Breast epithelium (tissue), 4 donors: ENCODE measurements around the gene ODAD2. TPM values are rescaled to one million over a fixed set of nuclear protein-coding genes. Genes with fewer than 3 reads are reported as not detected.

Experiments
- DNase-seq, 2 donors: peaks; one replicate each; pipeline ENCODE4 v3.0.0-alpha.2; 2019; ENCODE audit warnings: low spot score in 2 of 2
- H3K27ac ChIP-seq, 2 donors: fragments of 200-600 bp; sonication (generic) in 1 of 2; one replicate each; pipeline ENCODE4 v1.5.1; 2016 to 2019; ENCODE audit warnings: mild to moderate bottlenecking in 1 of 2
- H3K27me3 ChIP-seq, 2 donors: fragments of 200-600 bp; sonication (generic) in 1 of 2; one replicate each; pipeline versions ENCODE4 v1.5.1 to v1.6.0; 2017 to 2019; ENCODE audit warnings: control low read depth in 1 of 2, mild to moderate bottlenecking in 1 of 2
- H3K36me3 ChIP-seq: fragments of 200-600 bp; one replicate; pipeline ENCODE4 v1.5.1; 2019
- H3K4me1 ChIP-seq, 2 donors: fragments of 200-600 bp; sonication (generic); one replicate each; pipeline ENCODE4 v1.5.1; 2016 to 2019; ENCODE audit warnings: control low read depth in 1 of 2
- H3K4me3 ChIP-seq, 3 donors: fragments of 200-600 bp; sonication (generic); 1 replicate in 2 of 3; 2 replicates in 1 of 3; pipeline ENCODE4 v1.5.1; 2016 to 2019; ENCODE audit warnings: mild to moderate bottlenecking in 3 of 3, moderate library complexity in 2 of 3
- H3K9me3 ChIP-seq, 2 donors: fragments of 200-600 bp; sonication (generic) in 1 of 2; one replicate each; pipeline ENCODE4 v1.5.1; 2016 to 2019; ENCODE audit warnings: control low read depth in 1 of 2
- CTCF ChIP-seq, 3 donors: fragments of 450-650 bp; IDR thresholded peaks; one replicate each; pipeline ENCODE4 v1.5.1; 2016 to 2017; ENCODE audit warnings: antibody characterized with exemption in 3 of 3, mild to moderate bottlenecking in 3 of 3, moderate library complexity in 3 of 3
- POLR2A ChIP-seq: fragments of 450-650 bp; IDR thresholded peaks from one replicate; pipeline ENCODE4 v1.6.1; 2016; ENCODE audit warnings: antibody characterized with exemption, mild to moderate bottlenecking, moderate library complexity
- POLR2AphosphoS5 ChIP-seq, 3 donors: sonication (generic); formaldehyde crosslinking; IDR thresholded peaks; one replicate each; pipeline ENCODE4 v1.6.1; 2017; ENCODE audit warnings: antibody characterized with exemption in 3 of 3
- intact Hi-C: fragments of 100-400 bp; cut with DNase I; formaldehyde crosslinking; loops from one replicate; pipeline ENCODE4 v1.15.1; 2023; ENCODE audit warnings: low total_unique reads
- total RNA-seq, 3 donors: library from RNA; depleted of rRNA; stranded (reverse); fragments of >200 nt; gene quantifications; one replicate each; pipeline ENCODE4 v1.1.0, GENCODE V29; 2016

ODAD2 gene
- total RNA-seq, 3 donors from 2014 or later: 0.29 to 0.33 TPM; not detected in 1

GRCh38 chr10:27799046-27799445 is 199.8 kb downstream of the ODAD2 start:
- intact Hi-C loops: no loop called here
- Histone ChIP-seq H3K4me1 (no peaks in the 10 kb centered on the region), H3K27ac (no peak overlapping the region), H3K27me3 (peaks cover 0 to 4% of the 10 kb centered on the region in 2 donors), H3K36me3 (no peaks in the 10 kb centered on the region), H3K9me3 (no peaks in the 10 kb centered on the region), H3K4me3 (no peak overlapping the region)
- TF ChIP-seq POLR2AphosphoS5 (IDR thresholded peaks at IDR 0.05): no peak
- TF ChIP-seq POLR2A: no peak
- TF ChIP-seq CTCF (IDR thresholded peaks at IDR 0.05): no peak
- no peak for DNase-seq

- no peaks in the 10 kb centered on the region for H3K36me3 ChIP-seq
- H3K27ac ChIP-seq: no peak overlapping the region
- TF ChIP-seq CTCF (IDR thresholded peaks at IDR 0.05): no peak
- no peaks in the 10 kb centered on the region for H3K9me3 ChIP-seq
- H3K4me3 ChIP-seq: no peak overlapping the region
- DNase-seq: no peak
- intact Hi-C loops: no loop called here
- no peaks in the 10 kb centered on the region for H3K4me1 ChIP-seq
- H3K27me3 ChIP-seq: no peaks in the 10 kb centered on the region
These were observed 204.7 kb downstream of the ODAD2 start for GRCh38 chr10:27794157-27794556.

- Histone ChIP-seq H3K27ac (no peak overlapping the region), H3K27me3 (no peaks in the 10 kb centered on the region), H3K4me1 (no peaks in the 10 kb centered on the region), H3K9me3 (no peaks in the 10 kb centered on the region), H3K36me3 (no peaks in the 10 kb centered on the region), H3K4me3 (no peak overlapping the region)
- intact Hi-C loops: no loop called here
- DNase-seq: no peak
- TF ChIP-seq CTCF (IDR thresholded peaks at IDR 0.05) (no peak), POLR2A (no peak), POLR2AphosphoS5 (IDR thresholded peaks at IDR 0.05) (no peak)
These were observed 206.7 kb downstream of the ODAD2 start for GRCh38 chr10:27792216-27792615.

- H3K9me3 ChIP-seq: peaks cover 6% of the 10 kb centered on the region in 2 donors
- H3K4me3 ChIP-seq: no peak overlapping the region
- H3K27me3 ChIP-seq: no peaks in the 10 kb centered on the region
- intact Hi-C loops: no loop called here
- TF ChIP-seq POLR2A: no peak
- no peak for TF ChIP-seq CTCF (IDR thresholded peaks at IDR 0.05)
- no peak for TF ChIP-seq POLR2AphosphoS5 (IDR thresholded peaks at IDR 0.05)
- no peak for DNase-seq
- H3K4me1 ChIP-seq: no peaks in the 10 kb centered on the region
- H3K27ac ChIP-seq: no peak overlapping the region
- no peaks in the 10 kb centered on the region for H3K36me3 ChIP-seq
These were observed 214.6 kb downstream of the ODAD2 start for GRCh38 chr10:27784272-27784671.

GRCh38 chr10:27783660-27784059 is 215.2 kb downstream of the ODAD2 start:
- Histone ChIP-seq H3K9me3 (peaks cover 6% of the 10 kb centered on the region in 2 donors), H3K36me3 (no peaks in the 10 kb centered on the region), H3K4me1 (no peaks in the 10 kb centered on the region), H3K27ac (no peak overlapping the region), H3K4me3 (no peak overlapping the region), H3K27me3 (no peaks in the 10 kb centered on the region)
- no peak for DNase-seq
- intact Hi-C loops: no loop called here
- TF ChIP-seq POLR2AphosphoS5 (IDR thresholded peaks at IDR 0.05) (no peak), POLR2A (no peak), CTCF (IDR thresholded peaks at IDR 0.05) (no peak)
